GM18505 (cell line): ENCODE measurements around the gene CCR3.

Experiments used
- ATAC-seq: cut with Tn5 transposase; IDR thresholded peaks from one replicate; pipeline ENCODE4 v1.9.1; 2021; ENCODE audit not compliant: unreplicated experiment
- POLR2A ChIP-seq: IDR thresholded peaks from 4 replicates; pipeline ENCODE4 v1.6.1; 2011; ENCODE audit warnings: borderline replicate concordance; ENCODE audit not compliant: insufficient read depth, insufficient read length; ENCODE audit errors: extremely low read depth

The CCR3 gene

GRCh38 chr3:46304739-46305138 is 62.5 kb downstream of the CCR3 start:
- ATAC-seq = no peak
- no peak for TF ChIP-seq POLR2A

GRCh38 chr3:46312991-46313390 is 70.7 kb downstream of the CCR3 start:
- no peak for TF ChIP-seq POLR2A
- ATAC-seq = no peak

- ATAC-seq = no peak
- no peak for TF ChIP-seq POLR2A
Measured at GRCh38 chr3:46314517-46314916, 72.3 kb downstream of the CCR3 start.

GRCh38 chr3:46316206-46316605 is 73.9 kb downstream of the CCR3 start:
- TF ChIP-seq POLR2A = no peak
- ATAC-seq = no peak
